B cell (primary cell): ENCODE data around the gene CDC14A. TPM values are rescaled to one million over a fixed set of nuclear protein-coding genes. Genes with fewer than 3 reads are reported as not detected.

Experiments
- ATAC-seq: fragments of 200-7000 bp; cut with Tn5 transposase; one replicate; pipeline ENCODE4 v1.10.0; 2021; ENCODE audit warnings: low read depth, mild to moderate bottlenecking, moderate number of reproducible peaks, moderate library complexity
- CTCF ChIA-PET: fragments of 350-600 bp; sonication (Branson Sonifier 250); formaldehyde crosslinking; loops from one replicate; lab custom pipeline; 2021; ENCODE audit warnings: antibody characterized with exemption, inconsistent platforms; lab: Charles Lee
- POLR2A ChIA-PET: fragments of 350-600 bp; sonication (Branson Sonifier 250); formaldehyde crosslinking; loops from one replicate; lab custom pipeline; 2021; ENCODE audit warnings: antibody characterized with exemption; lab: Charles Lee
- DNase-seq: peaks from one replicate; pipeline ENCODE4 v3.0.0; 2013
- H2AFZ ChIP-seq: 2 replicates; pipeline ENCODE4 v1.6.1; 2012; ENCODE audit warnings: mild to moderate bottlenecking, low read depth, low read length; ENCODE audit not compliant: insufficient read depth, poor library complexity, severe bottlenecking
- H3K27ac ChIP-seq, 2 donors: 1 replicate in 1 of 2; 2 replicates in 1 of 2; pipeline ENCODE4 v1.5.1; 2012 to 2013; ENCODE audit warnings: low read length in 2 of 2, mild to moderate bottlenecking in 2 of 2, moderate library complexity in 1 of 2
- H3K27me3 ChIP-seq, 4 experiments: fragments of 200-600 bp in 1 of 4; sonication (generic) in 1 of 4; replicated peaks in 1 of 4; 1 replicate in 2 of 4; 2 replicates in 2 of 4; pipeline versions ENCODE4 v1.6.1 to v1.7.0; 2013 to 2016; ENCODE audit warnings: low read length in 3 of 4, mild to moderate bottlenecking in 2 of 4, mixed read lengths in 1 of 4, moderate library complexity in 1 of 4; ENCODE audit not compliant: insufficient read depth in 4 of 4, control insufficient read depth in 3 of 4; ENCODE audit errors: control extremely low read depth in 1 of 4
- H3K36me3 ChIP-seq, 2 experiments: replicated peaks in 1 of 2; 1 replicate in 1 of 2; 2 replicates in 1 of 2; pipeline versions ENCODE4 v1.6.1 to v1.7.1; 2013; ENCODE audit warnings: low read length in 1 of 2; ENCODE audit not compliant: insufficient read depth in 2 of 2, control insufficient read depth in 1 of 2; ENCODE audit errors: control extremely low read depth in 1 of 2, extremely low read depth in 1 of 2
- H3K4me1 ChIP-seq, 2 donors: fragments of 200-600 bp in 1 of 2; sonication (generic) in 1 of 2; 1 replicate in 1 of 2; 2 replicates in 1 of 2; pipeline versions ENCODE4 v1.5.1 to v1.6.1; 2013 to 2017; ENCODE audit warnings: low read length in 2 of 2; ENCODE audit not compliant: control insufficient read depth in 2 of 2, insufficient read depth in 2 of 2
- H3K4me2 ChIP-seq: replicated peaks from 2 replicates; pipeline ENCODE3; 2012; ENCODE audit warnings: mild to moderate bottlenecking, low read depth, low read length; ENCODE audit not compliant: poor library complexity, severe bottlenecking
- H3K4me3 ChIP-seq, 5 experiments: fragments of 200-600 bp in 1 of 5; sonication (generic) in 1 of 5; 1 replicate in 3 of 5; 2 replicates in 2 of 5; pipeline versions ENCODE4 v1.5.1 to v1.7.0; 2011 to 2016; ENCODE audit warnings: low read length in 4 of 5, mild to moderate bottlenecking in 4 of 5, low read depth in 2 of 5, control low read depth in 1 of 5, moderate library complexity in 1 of 5; ENCODE audit not compliant: insufficient read depth in 1 of 5; ENCODE audit errors: control extremely low read depth in 1 of 5, extremely low read depth in 1 of 5
- H3K79me2 ChIP-seq: fragments of 200-600 bp; sonication (generic); one replicate; pipeline ENCODE4 v1.6.0; 2016; ENCODE audit warnings: low read length; ENCODE audit not compliant: control insufficient read depth, insufficient read depth
- H3K9ac ChIP-seq: fragments of 200-600 bp; sonication (generic); 2 replicates; pipeline ENCODE4 v1.6.1; 2017; ENCODE audit warnings: mild to moderate bottlenecking, low read length, moderate library complexity
- H3K9me3 ChIP-seq, 3 donors: one replicate each; pipeline versions ENCODE4 v1.6.1 to v1.7.1; 2013; ENCODE audit warnings: low read length in 2 of 3; ENCODE audit not compliant: control insufficient read depth in 2 of 3, insufficient read depth in 1 of 3; ENCODE audit errors: control extremely low read depth in 1 of 3
- H4K20me1 ChIP-seq: 2 replicates; pipeline ENCODE4 v1.6.0; 2012; ENCODE audit warnings: mild to moderate bottlenecking, low read length; ENCODE audit not compliant: insufficient read depth, control insufficient read depth, poor library complexity, severe bottlenecking
- H3K27ac Mint-ChIP-seq: one replicate; pipeline ENCODE4 v1.8.0; 2021; ENCODE audit warnings: mixed read lengths
- H3K27me3 Mint-ChIP-seq: one replicate; pipeline ENCODE4 v1.8.0; 2021; ENCODE audit warnings: mixed read lengths
- H3K4me1 Mint-ChIP-seq: one replicate; pipeline ENCODE4 v1.8.0; 2021; ENCODE audit warnings: mixed read lengths
- H3K4me3 Mint-ChIP-seq: one replicate; pipeline ENCODE4 v1.8.0; 2021; ENCODE audit warnings: mixed read lengths
- H3K9me3 Mint-ChIP-seq: one replicate; pipeline ENCODE4 v1.8.0; 2022; ENCODE audit warnings: mixed read lengths; ENCODE audit not compliant: insufficient read depth
- EZH2 ChIP-seq: IDR thresholded peaks from 2 replicates; pipeline ENCODE4 v1.6.1; 2012; ENCODE audit warnings: borderline replicate concordance, low read depth, mild to moderate bottlenecking, moderate library complexity, low read length; ENCODE audit not compliant: insufficient read depth, poor library complexity, severe bottlenecking
- WGBS: methylation state at CpG from one replicate; pipeline ENCODE4 v1.1.5; 2013; ENCODE audit warnings: missing lambda C conversion rate; ENCODE audit not compliant: insufficient coverage; 5-methylcytosine and 5-hydroxymethylcytosine counted together
- intact Hi-C: fragments of 100-400 bp; cut with micrococcal nuclease; formaldehyde crosslinking; loops from one replicate; pipeline ENCODE4 v1.10.0; 2022
- polyA plus RNA-seq: library from polyadenylated mRNA; depleted of rRNA; stranded (reverse); fragments of >200 nt; gene quantifications from 2 replicates; pipeline ENCODE4 v1.2.3, GENCODE V29; 2012
- total RNA-seq, 2 donors: library from RNA; stranded (reverse); fragments of 120-200 nt in 1 of 2; gene quantifications; 1 replicate in 1 of 2; 2 replicates in 1 of 2; pipeline versions ENCODE4 v1.2.3 to v1.2.4, GENCODE V29; 2013 to 2022
- TF ChIP-seq, protein P1 (sequence below): fragments of 200-600 bp; IDR thresholded peaks from one replicate; pipeline ENCODE4 v1.8.0; 2022; ENCODE audit warnings: antibody characterized with exemption, mild to moderate bottlenecking

Gene CDC14A
- total and polyA plus RNA-seq, 2 donors (not counting 1 experiment from before 2014, with no cell fraction given): 6.1 to 41.7 TPM

DNA sequence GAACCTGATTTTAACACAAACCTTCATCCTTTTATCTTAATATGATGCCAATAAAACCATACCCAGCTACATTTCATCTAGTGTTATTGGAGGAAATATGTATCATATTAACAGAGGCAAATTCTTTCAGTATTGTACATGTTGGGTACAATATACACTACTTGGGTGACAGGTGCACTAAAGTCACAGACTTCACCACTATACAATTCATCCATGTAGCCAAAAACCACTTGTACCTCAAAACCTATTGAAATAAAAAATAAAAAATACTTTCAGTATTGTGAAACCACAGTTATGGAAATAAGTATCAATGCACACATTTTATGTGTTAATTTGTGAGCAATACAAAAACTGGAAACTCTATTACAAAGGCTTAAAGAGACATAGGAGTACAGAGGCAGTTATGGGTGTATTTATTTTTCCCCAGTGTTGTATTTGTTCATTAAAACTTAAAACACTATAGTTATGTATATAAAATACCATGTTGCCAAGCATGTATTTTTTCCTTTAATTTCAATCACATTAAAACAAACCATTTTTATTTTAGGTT, 160.6 kb downstream of the CDC14A start:
- POLR2A ChIA-PET: no interaction called here
- TF ChIP-seq EZH2: no peak
- TF ChIP-seq, protein P1, sequence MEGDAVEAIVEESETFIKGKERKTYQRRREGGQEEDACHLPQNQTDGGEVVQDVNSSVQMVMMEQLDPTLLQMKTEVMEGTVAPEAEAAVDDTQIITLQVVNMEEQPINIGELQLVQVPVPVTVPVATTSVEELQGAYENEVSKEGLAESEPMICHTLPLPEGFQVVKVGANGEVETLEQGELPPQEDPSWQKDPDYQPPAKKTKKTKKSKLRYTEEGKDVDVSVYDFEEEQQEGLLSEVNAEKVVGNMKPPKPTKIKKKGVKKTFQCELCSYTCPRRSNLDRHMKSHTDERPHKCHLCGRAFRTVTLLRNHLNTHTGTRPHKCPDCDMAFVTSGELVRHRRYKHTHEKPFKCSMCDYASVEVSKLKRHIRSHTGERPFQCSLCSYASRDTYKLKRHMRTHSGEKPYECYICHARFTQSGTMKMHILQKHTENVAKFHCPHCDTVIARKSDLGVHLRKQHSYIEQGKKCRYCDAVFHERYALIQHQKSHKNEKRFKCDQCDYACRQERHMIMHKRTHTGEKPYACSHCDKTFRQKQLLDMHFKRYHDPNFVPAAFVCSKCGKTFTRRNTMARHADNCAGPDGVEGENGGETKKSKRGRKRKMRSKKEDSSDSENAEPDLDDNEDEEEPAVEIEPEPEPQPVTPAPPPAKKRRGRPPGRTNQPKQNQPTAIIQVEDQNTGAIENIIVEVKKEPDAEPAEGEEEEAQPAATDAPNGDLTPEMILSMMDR: no peak
- peaks cover 4 to 46% of the 10 kb centered on the region in 2 experiments for H3K36me3 ChIP-seq

DNA sequence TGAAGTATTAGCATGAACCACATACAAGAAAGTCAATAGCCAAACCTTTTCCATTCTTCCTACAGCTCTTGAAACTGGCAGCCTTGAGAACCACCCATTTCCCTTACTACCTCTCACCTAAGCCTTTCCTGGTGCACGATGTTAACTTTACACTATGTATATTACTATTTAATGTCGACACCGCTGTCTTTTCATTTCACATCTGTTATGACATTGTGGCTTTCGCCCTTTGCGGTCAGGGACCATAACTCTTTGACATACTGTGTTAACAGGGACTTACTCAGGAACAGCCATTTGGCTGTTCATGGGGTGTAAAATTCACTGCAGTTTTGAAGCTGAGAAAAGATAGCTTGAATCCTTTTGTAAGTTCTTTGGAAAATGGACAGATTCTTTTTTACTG, 164.6 kb downstream of the CDC14A start:
- ChIA-PET POLR2A (no interaction called here), CTCF (no interaction called here)
- no peaks in the 10 kb centered on the region for H4K20me1 ChIP-seq
- H3K27ac ChIP-seq: no peak overlapping the region
- H3K4me3 Mint-ChIP-seq: no peak overlapping the region
- no peaks in the 10 kb centered on the region for H3K27me3 ChIP-seq
- intact Hi-C loops: no loop called here
- TF ChIP-seq EZH2: no peak
- TF ChIP-seq, protein P1: no peak
- no peak for ATAC-seq
- 86% methylated on average over 3 of the region's 5 CpGs for WGBS
- no peaks in the 10 kb centered on the region for H3K27me3 Mint-ChIP-seq
- H3K4me2 ChIP-seq: no peak overlapping the region
- no peaks in the 10 kb centered on the region for H3K4me1 ChIP-seq
- no peak for DNase-seq
- no peaks in the 10 kb centered on the region for H3K79me2 ChIP-seq
- no peak overlapping the region for H3K9ac ChIP-seq
- H2AFZ ChIP-seq: no peak overlapping the region
- H3K36me3 ChIP-seq: peaks cover 5 to 17% of the 10 kb centered on the region in 2 experiments
- no peak overlapping the region for H3K4me3 ChIP-seq
- H3K27ac Mint-ChIP-seq: no peak overlapping the region
- H3K9me3 Mint-ChIP-seq: no peaks in the 10 kb centered on the region
- H3K4me1 Mint-ChIP-seq: no peaks in the 10 kb centered on the region
- no peaks in the 10 kb centered on the region for H3K9me3 ChIP-seq

More for the DNA sequence above, 160.6 kb downstream of the CDC14A start:
- Histone ChIP-seq H3K4me2 (no peak overlapping the region), H3K9me3 (no peaks in the 10 kb centered on the region), H3K9ac (no peak overlapping the region), H3K27ac (no peak overlapping the region), H3K4me1 (no peaks in the 10 kb centered on the region), H3K4me3 (no peak overlapping the region), H2AFZ (no peak overlapping the region), H3K79me2 (no peaks in the 10 kb centered on the region), H3K27me3 (no peaks in the 10 kb centered on the region), H4K20me1 (no peaks in the 10 kb centered on the region)
- H3K27me3 Mint-ChIP-seq: no peaks in the 10 kb centered on the region
- H3K4me1 Mint-ChIP-seq: no peaks in the 10 kb centered on the region
- H3K9me3 Mint-ChIP-seq: no peaks in the 10 kb centered on the region
- ATAC-seq (no peak), DNase-seq (no peak)
- H3K4me3 Mint-ChIP-seq: no peak overlapping the region
- CTCF ChIA-PET: no interaction called here
- intact Hi-C loops: no loop called here
- H3K27ac Mint-ChIP-seq: no peak overlapping the region
